Cerebellar cortex (tissue), 1 donor: Measurements from ENCODE around the gene IFIT1B.
"Not testable (repeated sequence)": the region's sequence is repeated elsewhere in the genome, so short reads cannot be mapped to it uniquely, and the experiment has no call there.

ENCODE experiments used
- DNase-seq: peaks from one replicate; pipeline ENCODE4 v3.0.0-alpha.2; 2015; ENCODE audit warnings: low spot score

IFIT1B gene

GRCh38 chr10:89377705-89378637 lies at the start of gene IFIT1B:
TSS of gene IFIT1B (plus strand) at chr10:89378056. CDS start at chr10:89378136, 80 bp downstream.
- no peak for DNase-seq

GRCh38 chr10:89329151-89329550 lies 48.7 kb upstream of the IFIT1B start:
- no peak for DNase-seq

GRCh38 chr10:89330014-89330413 lies 47.8 kb upstream of the IFIT1B start:
- peak; percentile 39 for DNase-seq

GRCh38 chr10:89330537-89331212 lies 47.2 kb upstream of the IFIT1B start:
- DNase-seq: no peak

- DNase-seq: not testable (repeated sequence)
These were observed 46.3 kb upstream of the IFIT1B start for GRCh38 chr10:89331487-89332122.

- no peak for DNase-seq
These were observed 45.7 kb upstream of the IFIT1B start for GRCh38 chr10:89332123-89332633.

- no peak for DNase-seq
These were observed 42.6 kb upstream of the IFIT1B start for GRCh38 chr10:89335226-89335625.

- DNase-seq: no peak
These were observed 41.6 kb upstream of the IFIT1B start for GRCh38 chr10:89336241-89336640.

GRCh38 chr10:89337484-89337883 lies 40.4 kb upstream of the IFIT1B start:
- DNase-seq: no peak

GRCh38 chr10:89338713-89339112 lies 39.1 kb upstream of the IFIT1B start:
- no peak for DNase-seq

- peak; percentile 22 for DNase-seq
These were observed 38.0 kb upstream of the IFIT1B start for GRCh38 chr10:89339875-89340274.

GRCh38 chr10:89341649-89342048 lies 36.2 kb upstream of the IFIT1B start:
- peak; percentile 35 for DNase-seq

- DNase-seq: peak; percentile 99
These were observed 35.5 kb upstream of the IFIT1B start for GRCh38 chr10:89342206-89342958.

GRCh38 chr10:89343089-89343767 lies 34.6 kb upstream of the IFIT1B start:
- no peak for DNase-seq

- no peak for DNase-seq
These were observed 33.7 kb upstream of the IFIT1B start for GRCh38 chr10:89344156-89344555.

GRCh38 chr10:89345367-89346000 lies 32.4 kb upstream of the IFIT1B start:
- no peak for DNase-seq

GRCh38 chr10:89346405-89347254 lies 31.2 kb upstream of the IFIT1B start:
- DNase-seq: no peak

GRCh38 chr10:89347701-89348457 lies 30.0 kb upstream of the IFIT1B start:
- no peak for DNase-seq

- DNase-seq: no peak
These were observed 29.4 kb upstream of the IFIT1B start for GRCh38 chr10:89348481-89348880.
